Measurements from ENCODE around the gene ZMYM3.

ZMYM3 gene

DNA sequence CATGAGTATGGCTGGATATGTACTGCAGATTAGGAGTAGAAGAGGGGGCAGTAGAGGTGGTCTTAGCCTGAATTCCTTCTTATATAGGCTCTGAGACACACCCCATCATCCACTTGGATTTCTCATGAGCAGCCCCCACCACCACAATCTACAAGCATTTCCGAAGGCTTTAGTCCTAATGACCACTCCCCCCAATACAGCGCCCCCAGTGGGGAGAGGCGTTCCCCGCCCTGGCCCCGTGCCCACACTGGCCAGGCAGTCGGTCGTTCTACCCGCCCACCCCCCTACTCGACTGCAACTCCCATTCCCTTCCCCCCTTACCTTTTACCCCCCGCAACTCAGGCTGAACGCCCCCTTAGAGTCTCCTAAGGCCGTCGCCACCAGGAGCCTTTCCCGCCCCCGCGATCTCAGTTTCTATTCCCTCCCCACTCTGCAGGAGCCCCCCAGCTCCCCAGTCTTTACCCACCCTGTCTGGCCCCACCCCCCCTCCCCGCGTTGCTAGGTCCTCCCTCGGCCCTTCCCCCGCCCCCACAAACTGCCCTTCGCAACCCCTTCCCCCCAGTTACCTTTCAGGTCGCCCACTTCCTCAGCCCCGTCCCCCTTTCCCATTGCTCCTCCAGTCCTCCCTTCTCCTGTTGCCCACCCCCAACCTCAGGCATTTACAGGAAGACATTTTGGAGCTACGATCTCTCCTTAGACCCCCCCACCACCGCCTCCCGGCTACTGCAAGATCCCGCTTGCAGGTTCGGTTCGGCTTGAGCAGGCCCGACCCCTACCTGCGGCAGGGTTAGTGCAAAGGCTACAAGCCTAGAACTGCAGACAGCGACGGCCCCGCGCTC is 468 bp downstream of the ZMYM3 start:
- no peak for DNase-seq (ENCODE audit: low read depth, low spot score)

DNA sequence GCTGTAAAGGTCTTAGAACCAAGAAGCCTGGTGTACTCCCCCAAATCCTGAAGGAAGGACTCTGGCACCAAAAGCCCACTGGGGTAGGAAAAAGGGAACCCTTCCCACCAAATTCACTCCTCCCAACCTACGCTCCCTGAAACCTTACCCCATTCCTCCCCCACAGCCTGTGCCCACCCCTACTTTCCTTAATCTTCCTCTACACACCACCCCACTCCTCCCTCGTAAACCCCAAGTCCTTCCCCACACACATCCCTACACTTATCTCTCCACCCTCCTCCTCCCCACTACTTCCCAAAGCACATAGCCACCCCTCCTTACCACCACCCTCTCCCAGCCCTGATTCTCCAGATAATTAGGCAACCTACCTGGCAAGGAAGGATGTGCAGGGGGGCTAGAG is 1.7 kb downstream of the ZMYM3 start:
- DNase-seq (ENCODE audit: low read depth, low spot score): no peak

DNA sequence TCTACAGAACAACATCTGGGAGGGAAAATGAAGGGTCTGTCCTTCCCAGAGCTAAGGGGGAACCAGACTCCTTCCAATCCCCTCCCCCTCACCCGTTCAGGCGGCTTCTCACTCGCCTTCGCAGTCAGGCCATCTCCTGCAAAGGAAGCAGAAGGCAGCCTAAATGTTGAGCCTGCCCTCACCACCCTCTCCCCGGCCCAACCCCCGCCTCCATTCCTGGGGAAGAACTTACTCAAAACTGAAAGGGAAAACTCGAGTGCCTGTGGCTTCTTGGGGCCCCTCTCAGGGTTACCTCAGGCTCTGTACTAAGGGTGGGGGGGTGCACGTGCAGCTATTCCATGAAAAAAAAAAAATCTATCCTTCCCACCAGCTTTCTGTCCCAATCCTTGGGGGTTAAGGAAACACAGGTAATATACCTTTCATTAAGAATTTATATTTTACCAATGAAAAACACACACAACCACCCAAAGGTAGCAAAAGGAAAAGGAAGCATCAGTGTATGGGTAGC is 2.4 kb downstream of the ZMYM3 start:
- no peak for DNase-seq (ENCODE audit: low read depth, low spot score)

DNA sequence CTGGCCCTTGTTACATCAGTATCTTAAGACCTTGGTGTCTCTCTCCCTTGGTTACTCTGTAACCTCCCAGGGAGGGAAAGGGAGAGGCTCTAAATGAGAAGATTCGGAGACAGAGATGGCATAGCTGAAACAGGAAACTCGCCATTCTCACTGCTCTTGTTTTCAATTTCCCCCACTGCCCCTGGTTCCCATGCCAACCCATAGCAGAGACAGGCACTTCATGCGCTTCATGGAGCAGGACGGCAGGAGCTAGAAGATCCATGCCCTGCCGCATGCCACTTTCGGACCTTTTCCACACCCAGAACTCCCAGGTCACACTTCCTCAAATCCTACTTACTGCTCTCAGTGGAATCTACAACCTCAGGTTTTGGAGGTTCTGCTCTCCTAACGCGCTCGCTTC is 3.1 kb downstream of the ZMYM3 start:
- DNase-seq (ENCODE audit: low read depth, low spot score): no peak

DNA sequence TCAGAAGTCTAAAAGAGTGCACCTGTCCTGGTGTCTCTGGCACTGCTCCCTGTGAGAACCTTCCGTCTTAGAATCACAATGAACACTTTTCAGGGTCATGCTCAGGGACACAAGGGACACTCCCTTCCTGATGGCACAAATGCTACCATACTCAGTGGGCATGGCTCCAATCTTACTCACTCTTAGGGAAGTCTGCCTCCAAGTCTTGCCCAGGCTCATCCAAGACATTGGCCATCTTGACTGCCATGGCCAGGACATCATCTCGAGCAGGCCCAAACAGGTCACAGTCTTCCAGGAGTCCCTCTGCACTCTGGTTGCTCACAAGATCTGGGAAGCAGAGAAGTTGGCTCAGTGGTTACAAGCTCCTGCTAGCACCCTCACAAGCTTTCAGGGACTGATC is 8.8 kb downstream of the ZMYM3 start:
- no peak for DNase-seq (ENCODE audit: low read depth, low spot score)

- DNase-seq (ENCODE audit: low read depth, low spot score): no peak
Measured at GRCh38 chrX:71244359-71245128, 9.4 kb downstream of the ZMYM3 start.

GRCh38 chrX:71241301-71241700 is 12.6 kb downstream of the ZMYM3 start:
- no peak for DNase-seq (ENCODE audit: low read depth, low spot score)

GRCh38 chrX:71239781-71240180 is 14.2 kb downstream of the ZMYM3 start:
- DNase-seq (ENCODE audit: low read depth, low spot score): no peak

DNA sequence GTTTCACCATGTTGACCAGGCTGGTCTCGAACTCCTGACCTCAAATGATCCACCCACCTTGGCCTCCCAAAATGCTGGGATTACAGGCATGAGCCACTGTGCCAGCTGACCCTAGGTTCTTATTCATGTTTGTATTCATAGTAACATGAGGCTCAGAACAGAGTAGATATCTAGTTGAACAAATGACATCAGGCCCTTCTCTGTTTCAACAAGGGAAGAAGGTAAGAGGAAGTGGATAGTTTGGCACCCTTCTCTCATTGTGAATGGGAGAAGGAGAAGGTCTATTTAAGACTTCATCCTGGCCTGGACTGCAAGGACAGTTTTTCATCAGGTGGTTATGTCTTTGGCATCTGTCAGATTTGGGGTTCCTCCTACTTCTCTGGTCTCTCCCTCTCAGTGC is 17.1 kb downstream of the ZMYM3 start:
- DNase-seq (ENCODE audit: low read depth, low spot score): no peak

- no peak for DNase-seq (ENCODE audit: low read depth, low spot score)
Measured at GRCh38 chrX:71235482-71235881, 18.5 kb downstream of the ZMYM3 start.

DNA sequence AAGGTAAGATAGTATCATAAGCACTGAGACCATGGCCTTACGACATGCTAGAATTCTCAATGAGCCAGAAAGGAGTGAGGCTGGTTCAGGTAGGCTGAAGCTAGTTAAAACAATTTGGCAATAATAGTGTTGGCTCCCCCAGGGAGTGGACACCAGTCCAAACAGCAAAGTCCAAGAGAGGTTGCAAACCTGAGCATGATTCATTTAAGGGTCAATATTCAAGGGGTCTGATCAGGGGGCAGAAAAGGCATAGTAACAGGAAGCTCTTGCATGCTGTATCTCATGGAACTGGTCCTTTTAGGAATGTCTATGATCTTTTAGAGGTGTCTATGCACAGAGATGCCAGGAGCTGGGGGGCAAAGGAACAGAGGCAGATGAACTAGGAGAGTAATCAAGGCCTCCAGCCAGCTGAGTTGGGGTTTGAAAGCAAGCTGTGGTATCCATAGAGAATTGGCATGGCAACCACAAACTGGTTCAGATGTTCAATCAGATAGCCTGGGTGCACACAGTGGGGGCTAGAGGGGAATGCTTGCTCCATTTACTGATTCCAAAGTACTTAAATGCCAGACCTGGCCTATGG is 25.8 kb downstream of the ZMYM3 start:
- DNase-seq (ENCODE audit: low read depth, low spot score): no peak

DNA sequence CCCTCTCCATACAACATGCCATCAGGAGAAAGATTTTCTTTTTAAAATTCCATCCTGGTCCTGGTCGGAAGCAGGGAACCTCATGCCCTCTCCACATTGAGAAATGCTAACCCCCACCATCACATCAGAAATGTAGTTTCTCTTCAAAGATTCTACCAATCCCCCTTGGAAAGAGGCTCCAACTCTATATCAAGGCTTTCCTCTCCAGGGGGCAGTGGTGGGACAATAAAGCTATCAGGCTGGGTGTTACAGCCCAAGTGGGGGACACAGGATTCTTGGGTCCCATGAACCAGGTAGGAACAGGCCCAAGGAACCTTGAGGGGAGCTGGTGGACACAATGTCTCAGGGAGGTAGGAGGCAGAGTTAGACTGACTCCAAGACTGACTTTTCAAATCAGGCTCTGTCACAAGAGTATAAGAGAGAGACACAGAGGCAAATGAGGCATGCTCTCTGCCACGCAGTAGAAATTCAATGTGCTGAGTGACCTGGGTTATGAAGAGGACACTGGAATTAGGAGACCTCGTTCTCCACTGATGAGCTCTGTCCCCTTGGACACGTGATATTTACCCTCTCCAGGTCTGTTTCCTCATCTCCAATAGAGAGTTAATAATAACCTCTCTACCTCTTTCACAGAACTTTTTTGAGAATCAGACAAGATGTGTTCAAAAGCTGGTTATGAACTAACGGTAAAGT is 26.4 kb downstream of the ZMYM3 start:
- no peak for DNase-seq (ENCODE audit: low read depth, low spot score)

DNA sequence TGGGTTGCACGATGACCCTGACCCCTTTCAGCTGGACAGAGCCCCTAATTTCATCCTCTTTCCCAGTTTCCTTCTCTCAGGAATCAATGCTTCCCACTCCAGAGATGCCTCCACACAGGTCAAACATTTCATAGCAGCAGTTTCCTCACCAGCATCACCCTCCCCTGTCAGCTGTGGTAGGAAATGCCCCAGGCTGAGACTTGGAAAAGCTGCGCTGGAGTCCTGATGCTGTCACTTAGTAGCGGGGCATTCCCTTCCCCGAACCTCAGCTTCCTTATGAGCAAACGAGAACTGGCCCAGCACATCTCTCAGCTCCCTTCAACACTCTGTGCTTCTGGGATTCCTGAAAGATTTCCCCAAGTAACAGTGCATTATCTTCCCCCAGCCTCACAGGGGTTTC is 28.3 kb downstream of the ZMYM3 start:
- no peak for DNase-seq (ENCODE audit: low read depth, low spot score)

- no peak for DNase-seq (ENCODE audit: low read depth, low spot score)
Measured at GRCh38 chrX:71225009-71225408, 28.9 kb downstream of the ZMYM3 start.

DNA sequence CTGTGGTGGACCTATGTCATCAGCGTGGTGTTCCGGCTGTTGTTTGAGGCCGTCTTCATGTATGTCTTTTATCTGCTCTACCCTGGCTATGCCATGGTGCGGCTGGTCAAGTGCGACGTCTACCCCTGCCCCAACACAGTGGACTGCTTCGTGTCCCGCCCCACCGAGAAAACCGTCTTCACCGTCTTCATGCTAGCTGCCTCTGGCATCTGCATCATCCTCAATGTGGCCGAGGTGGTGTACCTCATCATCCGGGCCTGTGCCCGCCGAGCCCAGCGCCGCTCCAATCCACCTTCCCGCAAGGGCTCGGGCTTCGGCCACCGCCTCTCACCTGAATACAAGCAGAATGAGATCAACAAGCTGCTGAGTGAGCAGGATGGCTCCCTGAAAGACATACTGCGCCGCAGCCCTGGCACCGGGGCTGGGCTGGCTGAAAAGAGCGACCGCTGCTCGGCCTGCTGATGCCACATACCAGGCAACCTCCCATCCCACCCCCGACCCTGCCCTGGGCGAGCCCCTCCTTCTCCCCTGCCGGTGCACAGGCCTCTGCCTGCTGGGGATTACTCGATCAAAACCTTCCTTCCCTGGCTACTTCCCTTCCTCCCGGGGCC is 29.7 kb downstream of the ZMYM3 start:
- DNase-seq (ENCODE audit: low read depth, low spot score): no peak

DNA sequence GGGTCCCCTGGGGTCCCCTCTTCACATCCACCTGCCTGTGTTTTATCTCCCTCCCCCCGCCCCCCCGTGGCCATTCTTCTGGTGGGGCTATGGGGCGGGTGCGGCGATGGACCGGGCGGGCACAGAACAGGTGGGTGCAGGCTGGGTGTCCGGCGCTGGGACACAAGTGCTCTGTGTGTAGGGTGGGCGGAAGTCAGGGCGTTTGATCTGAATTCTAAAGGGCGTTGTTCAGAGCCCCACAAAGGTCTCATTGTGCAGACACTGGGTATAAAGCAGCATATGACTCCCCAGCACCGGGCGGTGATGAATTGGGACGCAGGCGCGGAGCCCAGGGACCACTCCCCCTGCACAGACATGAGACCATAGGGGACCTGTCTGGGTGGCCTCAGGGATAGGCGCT is 31.0 kb downstream of the ZMYM3 start, which contains the start of gene GJB1:
TSS of gene GJB1 (plus strand) at position 296 of the 400 bp plus-strand sequence. CDS start 484 bp downstream, outside the sequence.
- no peak for DNase-seq (ENCODE audit: low read depth, low spot score)

- no peak for DNase-seq (ENCODE audit: low read depth, low spot score)
Measured at GRCh38 chrX:71221145-71221544, 32.8 kb downstream of the ZMYM3 start.

- DNase-seq (ENCODE audit: low read depth, low spot score): no peak
Measured at GRCh38 chrX:71217298-71217697, 36.6 kb downstream of the ZMYM3 start.

DNA sequence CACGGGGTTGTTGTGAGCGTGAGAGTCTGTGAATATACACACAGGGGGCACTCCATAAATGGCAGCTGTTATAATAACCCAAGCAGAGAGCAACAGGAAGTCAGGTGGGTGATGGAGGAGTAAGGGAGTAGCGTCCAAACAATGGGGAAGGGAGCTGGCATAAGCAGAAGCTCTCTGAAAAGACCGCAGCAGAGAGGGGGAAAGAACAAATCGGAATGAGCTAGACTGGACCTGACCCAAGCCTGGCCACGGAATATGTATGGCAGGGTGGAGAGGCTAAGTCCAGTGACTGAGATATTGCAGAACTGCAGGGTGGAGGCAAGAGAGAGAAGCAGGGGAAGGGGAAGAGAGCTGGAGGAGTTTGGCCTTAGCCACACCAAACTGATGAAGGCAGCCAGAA is 37.5 kb downstream of the ZMYM3 start:
- DNase-seq (ENCODE audit: low read depth, low spot score): no peak

- DNase-seq (ENCODE audit: low read depth, low spot score): no peak
Measured at GRCh38 chrX:71215338-71215912, 38.5 kb downstream of the ZMYM3 start.

All from smooth muscle cell of the brain vasculature (primary cell).